SK-N-SH treated with all-trans-retinoic acid at 6 μM for 48 hours (cell line): Measurements from ENCODE around the gene INTS3.

Experiments
- CSRNP3 ChIP-seq: fragments of 250-450 bp; sonication (Bioruptor Pico); IDR thresholded peaks from 2 replicates; pipeline ENCODE4 v1.5.1; 2021; ENCODE audit warnings: mild to moderate bottlenecking, moderate library complexity
- PPARA ChIP-seq: fragments of 250-450 bp; sonication (Bioruptor Pico); IDR thresholded peaks from 2 replicates; pipeline ENCODE4 v1.5.0; 2020; ENCODE audit warnings: mild to moderate bottlenecking, borderline replicate concordance
- ZNF565 ChIP-seq: fragments of 450-650 bp; formaldehyde crosslinking; conservative IDR thresholded peaks from 2 replicates; pipeline ENCODE4 v1.5.0; 2020; ENCODE audit warnings: low read depth, mild to moderate bottlenecking, moderate library complexity
- ZNF70 ChIP-seq: fragments of 450-650 bp; formaldehyde crosslinking; IDR thresholded peaks from 2 replicates; pipeline ENCODE4 v1.5.0; 2020; ENCODE audit warnings: mild to moderate bottlenecking, moderate library complexity

- TF ChIP-seq ZNF70 (CRISPR knock-in tag), result no peak
- no peak for TF ChIP-seq PPARA
- TF ChIP-seq ZNF565 (CRISPR knock-in tag), result no peak
- TF ChIP-seq CSRNP3 (CRISPR knock-in tag), result no peak
Measured at GRCh38 chr1:153769221-153769620, 41.4 kb downstream of the INTS3 start.
